ENCODE data around the gene LAMA4. TPM values are rescaled to one million over a fixed set of nuclear protein-coding genes. Genes with fewer than 3 reads are reported as not detected.

The LAMA4 gene
- total and polyA plus RNA-seq, 2 donors: 101 to 426 TPM

DNA sequence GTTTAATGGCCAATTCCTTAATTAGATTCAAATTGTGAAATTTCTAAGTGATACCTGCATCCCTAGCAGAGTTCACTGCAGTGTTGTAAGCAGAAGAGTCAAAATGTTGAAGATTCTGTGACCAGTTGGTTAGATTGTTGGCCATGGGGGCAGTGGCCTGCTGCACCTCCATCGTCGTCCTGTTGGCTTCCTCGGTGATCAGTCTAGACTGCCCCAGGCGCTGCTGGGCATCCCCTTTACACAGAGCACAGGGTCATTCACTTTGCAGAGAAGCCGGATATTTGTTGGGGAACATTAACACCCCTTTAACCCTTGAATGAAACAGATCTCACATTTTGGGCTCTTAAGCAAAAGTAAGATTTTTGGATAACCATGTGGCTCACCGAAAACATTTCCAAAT lies 106.3 kb downstream of the LAMA4 start:
- no peak for DNase-seq (ENCODE audit: extremely low spot score)
- H3K36me3 ChIP-seq (ENCODE audit: insufficient read depth): no peaks in the 10 kb centered on the region
- no peaks in the 10 kb centered on the region for H3K4me1 ChIP-seq (ENCODE audit: insufficient read depth)
- H3K27ac ChIP-seq (ENCODE audit: low read depth): peak overlapping the region; percentile 32
- H3K4me3 ChIP-seq (ENCODE audit: low read depth, low read length): no peak overlapping the region
- WGBS: 94% methylated on average over 6 of the region's 6 CpGs

DNA sequence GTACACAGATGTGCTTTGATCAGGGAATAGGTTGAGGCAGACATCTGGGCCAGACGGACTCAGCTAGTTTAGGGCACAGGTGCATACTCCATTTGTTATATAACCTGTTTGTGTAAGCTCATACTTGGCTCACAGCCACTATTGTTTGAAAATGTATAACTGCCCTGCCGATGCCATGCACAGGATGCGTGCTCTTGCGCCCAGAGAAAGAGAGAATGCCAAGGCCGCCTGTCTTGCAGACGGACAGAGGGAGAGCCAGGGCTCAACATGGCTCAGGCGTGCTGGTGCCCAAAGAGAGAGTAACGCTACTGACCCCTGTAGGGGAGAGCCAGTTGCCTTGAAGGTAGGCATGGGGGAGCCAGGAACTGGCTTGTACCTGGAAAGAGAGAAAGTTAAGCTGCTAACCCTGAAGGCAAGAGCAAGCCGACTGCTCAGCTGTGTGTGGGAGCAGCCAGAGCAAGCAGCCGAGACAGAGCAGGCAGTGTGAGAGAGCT lies 109.2 kb downstream of the LAMA4 start:
- whole genome bisulfite sequencing: 92% methylated on average over 10 of the region's 10 CpGs
- DNase-seq (ENCODE audit: extremely low spot score): no peak
- H3K4me3 ChIP-seq (ENCODE audit: low read depth, low read length): no peak overlapping the region
- no peaks in the 10 kb centered on the region for H3K4me1 ChIP-seq (ENCODE audit: insufficient read depth)
- no peak overlapping the region for H3K27ac ChIP-seq (ENCODE audit: low read depth)
- H3K36me3 ChIP-seq (ENCODE audit: insufficient read depth): no peaks in the 10 kb centered on the region

DNA sequence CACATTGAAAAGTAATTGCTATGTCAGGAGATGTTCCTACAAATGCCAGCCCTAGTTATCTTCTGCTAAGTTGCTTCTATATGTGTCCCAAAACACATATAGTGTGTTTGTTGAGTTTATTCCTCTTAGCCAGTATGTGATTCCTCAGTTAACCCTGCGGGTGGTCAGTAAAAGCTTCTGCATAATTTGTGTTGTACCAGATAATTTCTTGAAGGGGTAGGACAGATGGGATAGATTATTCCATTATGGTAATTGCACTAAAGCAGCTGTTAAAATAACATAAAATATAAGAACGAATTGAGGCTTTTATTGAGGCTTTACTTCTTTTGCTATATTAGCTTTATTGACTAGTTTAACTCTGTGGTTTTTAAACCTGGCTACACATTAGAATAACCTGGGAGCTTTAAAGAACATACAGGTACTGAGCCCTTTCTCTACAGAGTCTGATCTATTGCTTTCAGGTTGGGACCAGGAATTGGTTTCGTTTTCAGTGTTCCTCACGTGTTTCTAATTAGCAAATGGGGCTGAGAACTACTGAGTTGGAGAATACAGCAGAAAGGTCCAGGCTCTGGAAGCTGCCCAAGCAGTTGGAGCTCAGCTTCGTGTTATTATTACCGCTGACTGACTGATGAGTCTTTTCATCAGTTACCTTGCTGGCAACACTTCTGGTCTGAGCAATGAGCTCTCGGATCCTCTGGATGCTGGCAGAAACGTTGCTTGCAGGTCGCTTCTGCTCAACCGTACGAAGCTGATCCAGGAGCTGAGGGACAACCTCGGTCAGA lies 110.0 kb downstream of the LAMA4 start:
- no peaks in the 10 kb centered on the region for H3K4me1 ChIP-seq (ENCODE audit: insufficient read depth)
- H3K4me3 ChIP-seq (ENCODE audit: low read depth, low read length): no peak overlapping the region
- WGBS: 70% methylated on average over 12 of the region's 12 CpGs
- no peak overlapping the region for H3K27ac ChIP-seq (ENCODE audit: low read depth)
- DNase-seq (ENCODE audit: extremely low spot score): no peak
- H3K36me3 ChIP-seq (ENCODE audit: insufficient read depth): no peaks in the 10 kb centered on the region

DNA sequence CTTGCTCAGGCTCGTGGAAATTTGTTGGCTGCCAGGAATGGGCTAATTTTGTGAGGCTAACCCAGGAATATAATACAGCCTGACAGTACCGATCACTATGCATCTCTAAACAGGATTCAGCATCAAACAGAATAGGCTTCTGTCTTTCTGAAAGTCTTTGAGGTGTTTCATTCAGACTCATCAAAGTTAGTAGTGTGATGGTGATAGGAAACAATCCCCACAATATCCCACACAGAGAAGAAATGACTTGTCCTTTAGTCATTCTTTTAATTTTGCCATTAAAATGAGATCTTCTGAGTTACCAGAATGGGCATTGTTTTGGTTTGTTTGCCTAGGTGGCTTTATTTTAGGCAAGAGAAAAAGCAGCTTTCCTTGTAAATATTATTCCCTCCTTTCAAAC lies 112.7 kb downstream of the LAMA4 start:
- WGBS: 71% methylated on average over 2 of the region's 2 CpGs
- DNase-seq (ENCODE audit: extremely low spot score): no peak
- Histone ChIP-seq H3K36me3 (ENCODE audit: insufficient read depth) (no peaks in the 10 kb centered on the region), H3K4me1 (ENCODE audit: insufficient read depth) (no peaks in the 10 kb centered on the region), H3K27ac (ENCODE audit: low read depth) (no peak overlapping the region), H3K4me3 (ENCODE audit: low read depth, low read length) (no peak overlapping the region)

DNA sequence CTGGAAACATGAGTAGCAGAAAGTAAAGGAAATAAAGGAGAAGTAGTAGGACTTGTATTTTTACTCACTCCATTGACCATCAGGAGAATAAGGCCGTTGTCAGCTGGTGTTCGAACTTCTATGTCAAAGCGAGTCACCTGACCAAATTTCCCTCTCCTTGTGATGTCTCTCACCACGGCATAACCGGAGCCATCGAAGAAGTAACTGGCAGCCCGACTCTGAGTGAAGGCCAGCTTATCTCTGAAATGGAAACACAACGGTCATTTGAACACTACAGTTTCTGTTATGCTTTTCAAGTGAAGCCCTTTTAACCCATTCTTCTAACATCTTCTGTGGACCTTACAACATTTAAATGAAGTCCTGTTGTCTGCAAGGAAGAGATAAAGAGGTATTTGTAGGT lies 115.3 kb downstream of the LAMA4 start:
- Histone ChIP-seq H3K4me3 (ENCODE audit: low read depth, low read length) (no peak overlapping the region), H3K4me1 (ENCODE audit: insufficient read depth) (no peaks in the 10 kb centered on the region), H3K27ac (ENCODE audit: low read depth) (no peak overlapping the region), H3K36me3 (ENCODE audit: insufficient read depth) (no peaks in the 10 kb centered on the region)
- 66% methylated on average over 8 of the region's 8 CpGs for WGBS
- DNase-seq (ENCODE audit: extremely low spot score): no peak

DNA sequence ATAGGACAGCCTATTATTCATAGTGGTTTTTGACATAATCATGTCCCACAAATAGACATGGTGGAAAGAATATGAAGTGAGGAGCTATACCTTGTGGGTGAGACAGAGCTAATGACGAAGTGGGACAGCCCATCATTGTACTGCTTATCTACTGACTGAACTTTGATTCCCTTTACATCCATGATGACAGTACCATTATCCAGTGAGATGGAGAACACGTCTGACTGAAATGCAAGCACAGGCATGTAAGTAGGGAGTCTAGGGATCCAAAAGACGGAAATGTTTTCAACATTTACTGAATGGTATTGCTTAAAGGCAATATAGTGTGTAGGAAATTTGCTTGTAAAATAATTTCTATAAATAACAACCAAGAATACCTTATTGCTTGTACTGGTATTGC lies 123.5 kb downstream of the LAMA4 start:
- Histone ChIP-seq H3K36me3 (ENCODE audit: insufficient read depth) (no peaks in the 10 kb centered on the region), H3K4me3 (ENCODE audit: low read depth, low read length) (no peak overlapping the region), H3K4me1 (ENCODE audit: insufficient read depth) (no peaks in the 10 kb centered on the region), H3K27ac (ENCODE audit: low read depth) (no peak overlapping the region)
- no peak for DNase-seq (ENCODE audit: extremely low spot score)
- WGBS: 67% methylated on average over 3 of the region's 3 CpGs

DNA sequence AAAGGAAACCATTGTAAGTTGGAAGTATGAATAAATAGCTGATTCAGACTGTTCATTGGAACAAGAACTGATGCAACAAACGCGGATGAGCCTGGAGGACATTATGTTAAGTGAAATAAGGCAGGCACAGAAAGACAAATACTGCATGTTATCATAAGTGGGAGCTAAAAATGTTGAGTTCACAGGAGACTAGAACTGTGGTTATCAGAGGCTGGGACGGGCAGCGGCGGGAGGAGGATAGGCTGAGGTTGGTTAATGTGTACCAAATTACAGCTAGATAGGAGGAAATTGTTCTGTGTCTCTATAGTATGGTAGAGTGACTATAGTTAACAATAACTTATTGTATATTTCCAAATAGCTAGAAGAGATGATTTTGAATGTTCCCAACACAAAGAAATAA lies 126.2 kb downstream of the LAMA4 start:
- Histone ChIP-seq H3K4me3 (ENCODE audit: low read depth, low read length) (no peak overlapping the region), H3K4me1 (ENCODE audit: insufficient read depth) (no peaks in the 10 kb centered on the region), H3K36me3 (ENCODE audit: insufficient read depth) (no peaks in the 10 kb centered on the region), H3K27ac (ENCODE audit: low read depth) (no peak overlapping the region)
- no peak for DNase-seq (ENCODE audit: extremely low spot score)
- 77% methylated on average over 5 of the region's 5 CpGs for WGBS

DNA sequence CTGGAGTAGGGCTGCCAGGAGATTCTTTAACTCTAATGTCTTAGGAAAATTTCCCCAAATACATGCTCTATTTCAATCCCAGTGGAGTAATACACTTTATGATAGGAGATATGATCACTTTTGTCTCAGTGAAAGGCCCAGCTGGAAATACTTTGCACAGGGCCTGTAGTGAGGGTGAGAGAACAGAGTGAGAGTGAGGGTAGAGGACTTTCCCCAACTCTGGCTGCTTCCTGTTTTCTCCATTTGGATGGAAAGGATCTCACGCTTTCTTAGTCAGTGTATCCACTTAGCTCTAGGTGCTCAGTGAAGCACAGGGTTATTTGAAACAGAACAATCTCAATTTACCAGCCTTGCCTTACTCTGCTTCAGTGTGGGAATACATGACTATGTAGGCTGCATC lies 130.4 kb downstream of the LAMA4 start:
- Histone ChIP-seq H3K4me1 (ENCODE audit: insufficient read depth) (no peaks in the 10 kb centered on the region), H3K4me3 (ENCODE audit: low read depth, low read length) (no peak overlapping the region), H3K36me3 (ENCODE audit: insufficient read depth) (peaks cover 3% of the 10 kb centered on the region), H3K27ac (ENCODE audit: low read depth) (no peak overlapping the region)
- 91% methylated on average over 1 of the region's 1 CpG for WGBS
- DNase-seq (ENCODE audit: extremely low spot score): no peak

DNA sequence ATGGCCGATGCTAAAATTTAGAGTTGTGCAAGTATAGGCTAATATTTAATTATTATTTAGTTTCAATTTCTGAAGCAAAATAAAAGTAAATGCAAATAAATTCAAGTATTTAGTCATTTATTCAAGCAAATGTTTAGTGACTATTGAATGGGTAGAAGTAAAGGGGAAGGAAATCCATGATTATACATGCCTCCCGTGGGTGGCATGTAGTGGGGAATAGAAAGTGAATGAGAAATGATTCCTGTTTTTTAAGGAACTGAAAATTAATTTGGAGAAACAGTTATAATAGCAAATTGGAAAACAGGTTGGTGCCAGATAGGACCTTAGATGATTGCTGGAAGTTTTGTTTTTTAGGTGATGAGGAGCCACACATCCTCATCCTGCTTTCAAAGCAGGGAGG lies 131.6 kb downstream of the LAMA4 start:
- H3K4me1 ChIP-seq (ENCODE audit: insufficient read depth): no peaks in the 10 kb centered on the region
- H3K4me3 ChIP-seq (ENCODE audit: low read depth, low read length): no peak overlapping the region
- no peak for DNase-seq (ENCODE audit: extremely low spot score)
- H3K36me3 ChIP-seq (ENCODE audit: insufficient read depth): peaks cover 3% of the 10 kb centered on the region
- H3K27ac ChIP-seq (ENCODE audit: low read depth): no peak overlapping the region
- 60% methylated on average over 2 of the region's 2 CpGs for WGBS

DNA sequence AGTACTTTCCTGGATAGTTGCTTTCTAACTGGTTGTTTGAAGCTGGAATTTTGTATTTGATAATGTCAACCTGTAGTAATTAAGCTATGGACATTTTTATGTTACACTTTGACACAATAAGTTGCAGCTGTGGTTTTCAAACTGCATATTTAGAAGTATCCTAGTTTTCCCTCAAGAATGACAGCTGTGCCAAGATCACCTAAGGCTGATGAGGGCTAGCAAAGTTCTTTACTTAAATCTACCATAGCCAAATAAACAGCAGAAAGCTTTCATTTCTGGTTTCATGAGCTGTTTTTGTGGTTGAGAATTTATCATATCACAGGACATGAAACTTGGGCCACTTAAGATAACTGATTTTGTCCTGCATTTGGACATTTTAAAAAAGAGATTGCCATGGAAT lies 136.3 kb downstream of the LAMA4 start:
- DNase-seq (ENCODE audit: extremely low spot score): no peak
- Histone ChIP-seq H3K4me3 (ENCODE audit: low read depth, low read length) (no peak overlapping the region), H3K4me1 (ENCODE audit: insufficient read depth) (no peaks in the 10 kb centered on the region), H3K36me3 (ENCODE audit: insufficient read depth) (peaks cover 3% of the 10 kb centered on the region), H3K27ac (ENCODE audit: low read depth) (no peak overlapping the region)

DNA sequence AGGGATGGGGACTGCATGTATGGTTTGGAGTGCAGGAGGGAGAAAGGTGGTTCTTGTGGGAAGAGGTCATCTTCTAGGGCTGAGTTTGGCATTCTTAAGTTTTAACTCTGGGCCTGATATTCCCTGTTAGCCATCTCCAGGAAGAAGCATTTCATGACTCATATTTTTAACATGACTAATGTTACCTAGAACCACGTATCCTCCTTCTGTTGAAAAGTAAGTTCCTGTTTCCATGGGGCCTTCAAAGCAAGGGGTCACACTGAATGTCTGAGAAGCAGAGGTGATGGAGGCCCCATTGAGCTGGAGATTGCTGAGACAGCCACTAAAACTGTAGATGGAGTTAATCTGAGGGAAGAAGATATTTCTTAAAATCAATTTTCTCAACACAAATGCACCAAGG lies 136.8 kb downstream of the LAMA4 start:
- Histone ChIP-seq H3K4me1 (ENCODE audit: insufficient read depth) (no peaks in the 10 kb centered on the region), H3K36me3 (ENCODE audit: insufficient read depth) (peaks cover 3% of the 10 kb centered on the region), H3K27ac (ENCODE audit: low read depth) (no peak overlapping the region), H3K4me3 (ENCODE audit: low read depth, low read length) (no peak overlapping the region)
- no peak for DNase-seq (ENCODE audit: extremely low spot score)
- WGBS: 56% methylated on average over 1 of the region's 1 CpG

DNA sequence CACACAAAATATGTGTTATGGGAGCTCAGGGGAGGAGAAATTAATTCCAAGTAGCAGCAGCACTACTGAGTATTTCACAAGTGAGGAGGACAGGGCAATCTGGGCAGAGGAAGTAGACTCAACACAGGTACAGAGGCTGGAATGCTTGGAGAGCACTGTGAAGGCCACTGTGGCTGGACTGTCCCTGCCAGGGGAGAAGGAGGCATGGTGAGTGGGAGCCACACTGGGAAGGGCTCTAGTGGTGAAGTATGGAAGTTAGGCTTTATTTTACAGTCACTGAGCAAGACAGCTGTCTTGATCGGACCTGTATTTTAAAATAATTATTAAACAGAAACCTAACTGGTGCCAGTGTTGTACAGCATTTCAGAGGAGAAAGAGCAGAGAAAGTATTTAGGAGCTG lies 138.1 kb downstream of the LAMA4 start:
- H3K27ac ChIP-seq (ENCODE audit: low read depth): no peak overlapping the region

DNA sequence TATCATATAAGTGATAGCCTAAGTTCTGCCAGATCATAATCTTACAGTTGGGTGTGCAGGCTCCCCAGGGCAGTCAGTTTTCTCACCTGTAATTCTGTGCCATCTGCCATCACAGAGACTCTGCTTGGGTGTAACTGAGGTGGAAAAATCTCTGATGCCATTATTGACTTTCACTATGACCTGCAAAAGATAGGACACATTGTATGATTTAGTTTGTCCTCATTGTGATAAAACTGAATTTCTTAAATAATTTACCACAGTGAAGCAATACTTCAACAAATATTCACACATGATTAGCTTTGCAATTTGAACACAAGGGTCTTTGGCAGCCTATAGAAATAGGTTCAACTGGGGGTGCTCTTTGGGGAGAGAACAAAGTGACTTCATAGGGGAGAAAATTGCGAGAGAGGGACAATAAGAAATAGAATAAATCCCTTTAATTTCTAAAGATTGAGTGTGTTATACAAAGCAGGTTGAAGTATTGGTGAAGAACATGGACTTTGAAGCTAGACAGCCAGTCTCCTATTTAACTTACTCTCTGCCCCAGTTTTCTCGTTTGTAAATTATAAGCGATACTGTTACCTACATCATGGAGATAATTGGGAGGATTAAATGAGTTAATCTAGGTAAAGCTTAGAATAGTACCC lies 139.7 kb downstream of the LAMA4 start:
- Histone ChIP-seq H3K4me3 (ENCODE audit: low read depth, low read length) (no peak overlapping the region), H3K4me1 (ENCODE audit: insufficient read depth) (no peaks in the 10 kb centered on the region), H3K27ac (ENCODE audit: low read depth) (no peak overlapping the region), H3K36me3 (ENCODE audit: insufficient read depth) (no peaks in the 10 kb centered on the region)
- WGBS: 92% methylated on average over 3 of the region's 3 CpGs
- DNase-seq (ENCODE audit: extremely low spot score): no peak

More for the DNA sequence above, 138.1 kb downstream of the LAMA4 start:
- Histone ChIP-seq H3K36me3 (ENCODE audit: insufficient read depth) (no peaks in the 10 kb centered on the region), H3K4me1 (ENCODE audit: insufficient read depth) (no peaks in the 10 kb centered on the region), H3K4me3 (ENCODE audit: low read depth, low read length) (no peak overlapping the region)
- DNase-seq (ENCODE audit: extremely low spot score): no peak
- WGBS: 91% methylated on average over 1 of the region's 1 CpG

DNA sequence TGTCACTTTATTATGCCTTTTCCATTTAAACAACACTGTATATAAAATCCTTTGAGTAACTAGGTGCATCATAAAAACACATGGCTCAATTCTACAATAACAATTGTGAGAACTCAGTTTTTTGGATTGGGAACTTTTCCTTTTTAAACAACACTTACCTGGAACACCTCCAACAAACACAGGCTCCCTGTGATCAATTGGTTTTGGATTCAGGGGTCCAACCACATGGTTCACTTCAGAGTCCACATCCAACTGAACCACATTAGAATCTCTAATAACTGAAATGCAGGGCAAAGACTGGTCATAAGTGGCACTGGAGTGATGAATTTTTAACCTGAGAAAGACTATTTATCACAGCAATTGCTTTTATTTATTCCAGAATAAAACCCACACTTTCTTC lies 140.4 kb downstream of the LAMA4 start:
- Histone ChIP-seq H3K36me3 (ENCODE audit: insufficient read depth) (no peaks in the 10 kb centered on the region), H3K27ac (ENCODE audit: low read depth) (no peak overlapping the region), H3K4me3 (ENCODE audit: low read depth, low read length) (no peak overlapping the region), H3K4me1 (ENCODE audit: insufficient read depth) (no peaks in the 10 kb centered on the region)
- DNase-seq (ENCODE audit: extremely low spot score): no peak
